ENCODE data around the gene DEK.
"Not testable (repeated sequence)": the region's sequence is repeated elsewhere in the genome, so short reads cannot be mapped to it uniquely, and the experiment has no call there.

GRCh38 chr6:18227166-18227565, 37.2 kb downstream of the DEK start:
- TF ChIP-seq CTCF, POLR2A (IDR thresholded peaks at IDR 0.05): not testable (repeated sequence)
